SIG-M5 (cell line): Measurements from ENCODE around the gene SYNPR.

Source experiments
- DNase-seq: peaks from one replicate; lab custom pipeline; 2025; lab: John Stamatoyannopoulos, UW

The SYNPR gene

GRCh38 chr3:63473641-63474166 lies 195.6 kb downstream of the SYNPR start:
- no peak for DNase-seq

DNA sequence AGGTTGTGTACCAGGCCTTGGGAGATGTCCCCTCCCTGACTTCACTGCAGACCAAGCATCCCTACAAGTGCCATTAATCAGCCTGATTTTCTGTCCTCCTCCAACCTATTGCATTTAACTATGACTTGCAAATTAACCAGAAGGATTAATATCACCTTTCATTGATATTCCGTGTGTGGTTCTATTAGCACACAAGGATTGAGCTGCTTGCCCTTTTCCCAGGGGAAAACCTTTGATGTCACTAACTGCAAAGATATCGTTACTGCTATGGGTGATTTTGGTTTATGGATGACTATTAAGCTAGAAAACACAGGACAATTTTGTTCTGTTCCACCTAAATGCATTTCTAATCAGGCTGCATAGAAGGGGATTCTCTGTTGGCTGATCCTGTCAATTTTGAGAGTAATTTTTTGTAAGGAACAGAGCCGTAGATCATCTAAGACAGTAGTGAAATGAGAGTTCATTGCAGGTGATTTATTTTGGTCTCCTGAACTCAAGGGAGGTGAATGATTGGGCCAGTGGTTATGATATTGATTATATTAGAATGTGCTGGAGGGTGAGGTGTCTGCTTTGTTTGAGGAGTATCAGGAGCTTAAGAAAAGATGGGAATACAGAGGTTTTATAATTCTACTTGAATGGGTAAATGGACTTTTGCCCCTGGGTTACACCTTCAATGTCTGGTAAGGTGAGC lies 196.9 kb downstream of the SYNPR start:
- no peak for DNase-seq

GRCh38 chr3:63477494-63478129 lies 199.5 kb downstream of the SYNPR start:
- no peak for DNase-seq

DNA sequence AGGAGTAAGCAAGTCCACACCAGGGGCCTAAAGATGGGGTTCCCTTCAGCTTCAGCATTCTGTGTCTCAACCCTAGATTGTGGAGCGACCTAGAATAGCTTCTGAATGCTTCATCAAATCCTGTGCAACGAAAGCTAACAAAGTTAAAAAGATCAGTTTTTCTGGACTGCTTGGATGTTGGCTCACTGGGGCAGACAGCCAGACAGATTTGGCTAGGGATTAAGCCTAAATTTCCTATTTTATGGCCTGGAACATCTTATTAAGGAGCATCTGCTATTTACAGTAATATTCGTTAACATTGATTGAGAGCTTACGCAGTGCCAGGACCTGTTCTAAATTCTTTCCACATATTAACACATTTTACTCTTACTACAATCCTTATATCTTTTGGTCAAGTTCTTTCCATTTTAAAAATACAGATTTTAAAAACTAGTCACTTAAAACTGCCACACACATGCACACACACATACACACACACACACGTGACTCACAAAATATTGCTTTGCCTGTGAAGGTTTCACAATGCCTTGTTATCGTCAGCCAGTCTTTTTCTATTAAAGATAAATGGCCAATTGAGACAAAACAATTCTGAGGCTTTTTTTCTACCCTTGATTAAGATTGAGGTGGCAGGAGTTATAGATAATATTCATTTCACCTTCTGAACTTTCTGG lies 201.0 kb downstream of the SYNPR start:
- DNase-seq: no peak

DNA sequence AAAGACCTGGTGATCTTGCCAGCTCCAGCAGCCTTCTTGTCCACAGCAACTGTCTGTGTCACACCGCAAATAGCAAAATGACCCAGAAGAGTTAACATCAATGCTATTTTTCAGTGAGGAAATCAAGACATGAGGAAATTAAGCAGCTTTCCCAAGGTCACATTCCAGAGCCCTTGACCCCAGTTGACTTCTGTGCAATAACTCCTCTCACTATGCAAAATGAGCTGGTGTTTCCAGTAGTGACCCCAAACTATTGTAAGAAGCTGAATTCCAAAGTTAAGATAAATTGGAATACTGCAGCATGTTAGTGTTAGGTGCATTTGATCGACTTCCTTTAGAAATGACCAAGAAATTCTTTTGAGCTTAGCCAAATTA lies 201.5 kb downstream of the SYNPR start:
- no peak for DNase-seq

DNA sequence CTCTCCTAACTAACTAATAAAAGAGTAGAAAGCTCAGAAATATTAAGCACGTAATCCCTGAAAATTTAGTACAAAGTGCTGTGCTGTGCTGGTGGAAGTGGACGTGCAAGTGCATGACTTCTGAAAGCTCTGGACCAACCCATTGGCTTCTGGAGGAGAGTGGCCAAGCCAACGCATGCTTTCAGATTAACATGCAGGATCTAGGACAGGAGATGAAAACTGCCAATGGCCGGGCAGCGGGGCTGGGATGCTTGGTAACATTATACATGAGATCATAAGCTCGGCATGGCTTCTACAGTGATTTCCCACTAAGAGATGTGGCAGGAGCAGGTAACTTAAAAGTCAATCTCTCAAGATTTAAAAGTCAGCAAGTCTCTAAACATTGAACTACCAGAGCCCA lies 203.5 kb downstream of the SYNPR start:
- DNase-seq: no peak

DNA sequence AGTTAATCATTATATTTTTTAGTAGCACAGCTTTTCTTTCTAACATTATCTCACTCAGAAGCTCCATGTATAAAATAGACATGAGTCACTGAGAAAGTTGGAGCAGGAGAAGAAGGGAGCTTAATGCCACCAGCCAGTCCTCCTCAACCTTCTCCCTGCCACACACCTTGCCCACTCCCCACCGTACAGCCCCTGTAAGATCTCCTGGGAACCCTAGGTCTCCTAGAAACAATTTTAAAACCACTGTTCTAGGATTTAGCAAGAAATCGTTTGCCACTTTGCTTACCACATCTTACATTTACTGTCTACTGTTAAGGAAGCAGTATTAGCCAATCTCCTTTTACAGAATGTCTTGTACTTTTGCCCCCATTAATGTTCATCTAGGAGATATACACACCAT lies 204.2 kb downstream of the SYNPR start:
- DNase-seq: no peak

DNA sequence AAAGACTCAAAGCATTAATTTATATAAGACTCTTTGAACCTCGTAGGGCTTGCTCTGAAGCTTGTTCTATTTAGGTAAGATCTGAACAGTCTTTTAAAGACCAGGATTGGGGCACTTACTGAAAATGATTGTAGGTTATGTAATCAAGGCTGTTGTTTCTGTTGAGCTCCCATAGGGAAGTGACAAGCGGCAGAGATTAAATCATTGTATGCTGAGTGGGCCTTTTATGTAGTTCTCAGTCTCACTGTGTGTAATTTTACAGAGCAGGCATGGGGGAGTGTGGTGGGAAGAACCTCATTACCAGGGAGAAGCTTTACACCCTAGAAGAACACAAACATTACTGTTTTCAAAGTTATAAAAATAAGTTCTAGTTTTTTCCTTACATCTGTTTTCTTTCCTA lies 214.4 kb downstream of the SYNPR start:
- no peak for DNase-seq

- DNase-seq: no peak
Measured at GRCh38 chr3:63493101-63493500, 215.0 kb downstream of the SYNPR start.

DNA sequence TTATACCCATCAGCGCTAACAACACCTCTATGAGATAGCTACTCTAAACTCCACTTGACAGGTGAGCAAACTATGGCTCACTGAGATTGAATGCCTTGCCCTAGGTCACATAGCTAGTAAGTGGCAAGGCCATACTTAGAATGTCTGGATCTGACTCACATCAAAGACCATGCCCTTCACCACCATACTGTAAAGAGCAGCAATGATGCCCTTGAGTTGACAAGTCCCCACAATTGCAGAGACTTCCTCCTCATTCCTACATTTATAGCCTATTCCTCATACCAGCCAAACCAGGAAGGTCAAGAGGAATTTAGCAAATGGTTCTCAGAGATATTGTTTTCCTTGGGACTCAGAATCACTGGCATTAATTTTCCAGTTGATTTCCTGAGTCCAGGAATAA lies 216.5 kb downstream of the SYNPR start:
- no peak for DNase-seq

- DNase-seq: no peak
Measured at GRCh38 chr3:63497641-63498040, 219.5 kb downstream of the SYNPR start.

- no peak for DNase-seq
Measured at GRCh38 chr3:63500196-63500595, 222.1 kb downstream of the SYNPR start.

GRCh38 chr3:63508305-63508704 lies 230.2 kb downstream of the SYNPR start:
- DNase-seq: no peak

GRCh38 chr3:63508771-63509170 lies 230.7 kb downstream of the SYNPR start:
- no peak for DNase-seq

DNA sequence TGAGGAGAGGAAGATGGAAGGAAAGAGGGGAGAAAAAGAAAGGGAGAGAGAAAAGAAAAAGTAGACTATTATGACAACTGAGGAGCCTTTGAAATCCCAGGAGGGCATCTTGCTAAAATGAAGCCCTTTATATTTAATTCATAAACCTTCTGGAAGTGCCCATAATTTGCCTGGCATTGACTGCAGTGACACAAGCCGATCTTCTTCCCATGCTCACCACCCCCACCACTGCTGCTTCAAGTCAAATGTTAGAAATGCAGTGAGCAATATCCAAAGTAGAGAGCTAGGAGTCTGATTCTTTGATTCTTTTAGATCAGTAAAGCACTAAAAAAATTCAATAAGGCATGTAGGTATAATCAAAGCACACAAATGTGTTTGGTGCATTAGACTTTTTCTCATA lies 235.7 kb downstream of the SYNPR start:
- no peak for DNase-seq

DNA sequence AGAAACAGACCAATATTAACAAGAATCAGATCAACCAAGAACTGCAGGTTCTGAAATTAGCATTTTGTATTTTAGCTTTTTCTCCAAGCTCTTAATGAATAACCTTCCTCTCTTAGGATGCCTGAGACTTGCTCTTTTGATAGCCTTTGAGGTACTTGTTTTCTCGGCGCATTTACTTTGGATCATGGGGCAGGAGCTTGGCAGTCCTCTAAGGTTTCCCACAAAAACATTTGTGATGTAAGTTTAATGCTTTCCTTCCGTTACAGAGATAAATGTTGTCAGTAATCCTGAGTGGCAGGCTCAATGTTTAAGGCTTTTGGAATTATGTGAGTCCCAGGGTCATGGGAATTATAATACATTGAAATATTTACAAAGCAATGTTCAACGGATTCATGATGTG lies 236.6 kb downstream of the SYNPR start:
- no peak for DNase-seq

- DNase-seq: no peak
Measured at GRCh38 chr3:63519426-63519825, 241.3 kb downstream of the SYNPR start.

DNA sequence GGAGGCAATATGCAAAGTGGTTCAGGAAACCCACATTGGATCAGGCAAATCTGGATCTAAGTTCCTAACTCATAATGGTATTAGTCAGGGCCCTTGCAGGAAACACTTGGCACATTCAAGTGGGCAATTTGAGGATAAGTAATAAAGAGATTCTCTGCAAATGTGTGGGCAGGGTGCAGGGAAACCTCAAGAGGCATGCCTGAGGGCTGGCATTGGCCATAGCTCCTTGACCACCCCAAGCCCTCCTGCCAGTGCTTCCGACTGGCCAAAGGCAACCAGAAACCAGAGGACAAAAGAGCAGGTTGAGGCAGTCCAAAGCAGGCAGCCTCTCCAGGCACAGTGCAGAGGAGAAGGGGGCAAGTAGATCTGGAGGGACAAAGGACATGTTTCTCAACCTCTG lies 243.5 kb downstream of the SYNPR start:
- DNase-seq: no peak

DNA sequence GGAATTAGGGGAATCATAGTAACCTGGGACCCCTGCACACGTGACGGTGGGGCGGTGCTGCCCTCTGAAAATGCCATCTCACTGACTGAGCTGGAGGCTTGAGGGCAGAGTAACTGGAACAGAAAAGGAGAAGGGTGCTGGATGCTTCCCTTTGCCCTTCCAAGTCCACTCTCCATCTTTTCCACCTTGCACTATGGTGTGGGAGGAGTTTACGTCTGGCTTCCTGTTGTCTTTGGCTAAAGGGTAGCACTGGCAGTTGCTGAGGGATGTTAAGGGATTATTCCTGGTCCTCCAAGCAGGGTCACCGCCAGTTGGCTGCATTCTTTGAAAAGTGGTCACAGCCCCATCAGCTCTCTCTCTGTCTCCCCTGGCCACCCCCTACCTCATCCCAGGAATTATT lies 245.0 kb downstream of the SYNPR start:
- DNase-seq: no peak

DNA sequence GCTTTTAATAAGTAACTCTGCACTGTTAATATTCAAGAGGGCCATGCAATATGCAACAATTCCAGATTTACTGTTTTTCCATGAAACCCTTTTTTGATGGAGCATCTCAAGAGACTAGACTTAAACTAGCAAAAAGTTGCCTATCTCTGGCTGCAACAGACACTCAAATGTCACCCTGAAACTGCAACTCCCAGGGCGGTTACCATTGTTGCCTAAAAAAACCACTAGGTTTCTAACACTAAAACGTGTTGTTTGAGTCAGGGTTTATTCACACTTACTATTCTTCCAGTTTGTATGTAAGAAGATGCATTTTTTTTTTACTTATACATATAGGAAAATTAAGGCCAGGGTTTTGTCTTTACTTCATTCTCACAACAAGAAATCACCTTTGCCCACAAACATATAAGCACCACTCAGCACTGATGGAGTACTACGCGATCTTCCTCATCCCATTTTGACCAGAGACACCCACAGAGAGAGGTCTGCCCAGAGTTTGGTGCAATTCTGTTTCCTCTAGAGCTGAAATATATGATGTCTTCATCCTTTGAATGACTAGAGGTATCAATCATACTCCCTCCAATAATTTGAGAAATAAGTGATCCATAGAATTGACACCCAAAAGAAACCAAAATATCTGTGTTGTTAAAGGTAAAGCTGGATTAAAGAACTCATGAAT lies 250.4 kb downstream of the SYNPR start:
- no peak for DNase-seq

- DNase-seq: no peak
Measured at GRCh38 chr3:63532521-63532920, 254.4 kb downstream of the SYNPR start.

- DNase-seq: no peak
Measured at GRCh38 chr3:63538919-63539318, 260.8 kb downstream of the SYNPR start.

DNA sequence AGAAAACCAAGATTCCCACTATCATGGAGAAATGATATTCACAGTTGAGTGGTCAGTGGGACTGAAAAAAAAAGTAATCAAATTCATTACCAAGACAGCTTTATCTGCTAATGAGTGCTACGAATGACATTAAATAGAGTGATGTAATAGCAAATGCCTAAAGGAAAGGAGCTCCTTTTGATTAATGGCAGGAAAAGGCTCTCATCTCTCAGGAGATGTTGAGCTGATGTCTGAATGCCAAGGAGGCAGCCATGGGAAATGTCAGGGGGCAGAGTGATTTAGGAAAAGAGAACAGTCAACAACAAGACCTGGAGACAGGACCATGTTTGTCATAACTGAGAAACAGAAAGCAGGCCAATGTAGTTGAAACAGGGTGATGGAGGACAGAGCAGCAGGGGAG lies 277.7 kb downstream of the SYNPR start:
- no peak for DNase-seq
